Measurements from ENCODE around the gene HOTAIR. TPM values are rescaled to one million over a fixed set of nuclear protein-coding genes. Genes with fewer than 3 reads are reported as not detected.

HOTAIR gene
- total RNA-seq, 1 experiment from 2014 or later: not detected

DNA sequence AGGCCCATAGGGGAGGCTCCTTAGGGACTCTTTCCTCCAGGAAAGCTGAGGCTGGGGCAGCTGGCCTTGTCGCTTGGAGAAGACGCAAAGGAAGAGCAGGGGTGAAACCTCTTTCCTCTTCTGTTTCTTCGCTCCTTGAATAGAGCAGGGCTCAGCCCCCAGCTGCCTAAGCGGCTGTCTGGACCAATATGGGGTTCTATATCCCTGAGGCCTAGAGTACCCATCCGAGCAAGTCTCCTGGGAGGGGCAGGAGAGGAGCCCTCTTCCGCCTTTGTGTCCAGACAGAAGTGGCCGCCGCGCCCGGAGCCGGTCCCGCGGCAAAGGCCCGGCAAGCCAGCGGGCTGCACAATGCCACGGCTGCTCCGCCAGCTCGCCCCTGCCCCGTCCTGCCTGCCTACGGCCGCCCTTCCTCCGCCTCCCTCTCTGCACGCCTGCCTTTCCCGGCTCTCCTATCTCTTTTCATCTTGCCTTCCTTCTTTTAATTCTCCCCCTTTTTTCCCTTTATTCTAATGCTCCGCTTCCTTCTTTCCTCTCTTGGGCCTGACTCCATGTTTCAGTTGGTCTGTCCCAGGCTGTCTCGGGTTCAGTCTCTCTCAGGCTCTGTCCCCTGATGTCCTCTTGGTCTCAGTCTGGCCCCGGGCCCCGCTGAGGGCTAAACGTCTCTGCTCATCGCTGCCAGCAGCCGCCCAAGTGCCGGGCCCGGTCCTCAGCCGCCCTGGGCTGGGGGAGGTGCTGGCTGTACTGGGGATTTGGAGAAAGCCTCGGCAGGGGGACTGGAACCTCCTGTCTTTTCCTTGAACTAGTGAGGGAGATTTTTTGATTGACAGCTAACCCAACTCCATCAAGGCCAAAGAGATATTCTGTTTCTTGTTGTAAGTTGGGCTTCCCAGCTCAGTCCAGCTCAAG is 22.7 kb upstream of the HOTAIR start:
- no peaks in the 10 kb centered on the region for H4K20me1 ChIP-seq (ENCODE audit: control insufficient read depth, insufficient read depth, insufficient read length)
- no peak overlapping the region for H3T11ph ChIP-seq (ENCODE audit: low read length)
- no peak overlapping the region for H4K5ac ChIP-seq (ENCODE audit: insufficient read length, low read depth, low read length)
- H2BK15ac ChIP-seq (ENCODE audit: low read depth, low read length): no peak overlapping the region
- H4K8ac ChIP-seq (replicated peaks; ENCODE audit: insufficient read length, low read depth, low read length): no peak overlapping the region
- no peaks in the 10 kb centered on the region for H3K9me3 ChIP-seq (ENCODE audit: control insufficient read depth, low read depth, low read length)
- TF ChIP-seq, protein P1, sequence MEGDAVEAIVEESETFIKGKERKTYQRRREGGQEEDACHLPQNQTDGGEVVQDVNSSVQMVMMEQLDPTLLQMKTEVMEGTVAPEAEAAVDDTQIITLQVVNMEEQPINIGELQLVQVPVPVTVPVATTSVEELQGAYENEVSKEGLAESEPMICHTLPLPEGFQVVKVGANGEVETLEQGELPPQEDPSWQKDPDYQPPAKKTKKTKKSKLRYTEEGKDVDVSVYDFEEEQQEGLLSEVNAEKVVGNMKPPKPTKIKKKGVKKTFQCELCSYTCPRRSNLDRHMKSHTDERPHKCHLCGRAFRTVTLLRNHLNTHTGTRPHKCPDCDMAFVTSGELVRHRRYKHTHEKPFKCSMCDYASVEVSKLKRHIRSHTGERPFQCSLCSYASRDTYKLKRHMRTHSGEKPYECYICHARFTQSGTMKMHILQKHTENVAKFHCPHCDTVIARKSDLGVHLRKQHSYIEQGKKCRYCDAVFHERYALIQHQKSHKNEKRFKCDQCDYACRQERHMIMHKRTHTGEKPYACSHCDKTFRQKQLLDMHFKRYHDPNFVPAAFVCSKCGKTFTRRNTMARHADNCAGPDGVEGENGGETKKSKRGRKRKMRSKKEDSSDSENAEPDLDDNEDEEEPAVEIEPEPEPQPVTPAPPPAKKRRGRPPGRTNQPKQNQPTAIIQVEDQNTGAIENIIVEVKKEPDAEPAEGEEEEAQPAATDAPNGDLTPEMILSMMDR (conservative IDR thresholded peaks at IDR 0.05): no peak
- DNase-seq: no peak
- H2BK12ac ChIP-seq (ENCODE audit: insufficient read length, low read depth, low read length): no peak overlapping the region
- no peaks in the 10 kb centered on the region for H3K23me2 ChIP-seq (ENCODE audit: insufficient read length, low read depth, low read length, poor library complexity, severe bottlenecking)
- Mint-ChIP-seq H3K9me3 (peaks cover under 1 to 3% of the 10 kb centered on the region in 2 experiments; a peak in 3 of 5 replicates), H3K4me3 (no peak overlapping the region), H3K4me1 (peaks cover 7 to 31% of the 10 kb centered on the region in 2 experiments), H3K27me3 (ENCODE audit: low read depth) (peaks cover 100% of the 10 kb centered on the region), H3K27ac (no peak overlapping the region), H3K36me3 (ENCODE audit: insufficient read depth in 1 of 3, low read depth in 3 of 3) (no peaks in the 10 kb centered on the region)
- H3K27ac ChIP-seq (ENCODE audit: insufficient read length, low read depth, low read length): no peak overlapping the region
- no peak overlapping the region for H4K91ac ChIP-seq (ENCODE audit: insufficient read length, low read depth, low read length)
- H2BK20ac ChIP-seq (ENCODE audit: low read depth, low read length, poor library complexity, severe bottlenecking): no peak overlapping the region
- no peak overlapping the region for H2BK120ac ChIP-seq (ENCODE audit: low read depth, low read length, poor library complexity, severe bottlenecking)
- no peak overlapping the region for H3K14ac ChIP-seq (ENCODE audit: insufficient read depth, low read length)
- no CpG with 5 or more reads among the region's 35 CpGs for WGBS (ENCODE audit: extremely low coverage, insufficient read length, low lambda C conversion rate)
- no peak overlapping the region for H3K56ac ChIP-seq (ENCODE audit: insufficient read length, low read depth, low read length)
- no peaks in the 10 kb centered on the region for H3K79me2 ChIP-seq (ENCODE audit: insufficient read depth, low read length)
- no peaks in the 10 kb centered on the region for H3K4me1 ChIP-seq (ENCODE audit: insufficient read depth, low read length)
- H2AK5ac ChIP-seq (ENCODE audit: insufficient read length, low read length): no peak overlapping the region
- no peak overlapping the region for H3K4me2 ChIP-seq (ENCODE audit: insufficient read depth, insufficient read length, low read length)
- peaks cover 99% of the 10 kb centered on the region for H3K27me3 ChIP-seq (ENCODE audit: insufficient read depth, low read length)
- no peak overlapping the region for H2AFZ ChIP-seq (ENCODE audit: low read length)
- H3K4ac ChIP-seq (ENCODE audit: low read depth, low read length): no peak overlapping the region
- H3K79me1 ChIP-seq (ENCODE audit: insufficient read depth, low read depth, low read length, poor library complexity, severe bottlenecking): no peaks in the 10 kb centered on the region
- H2BK5ac ChIP-seq (ENCODE audit: insufficient read length, low read length): no peak overlapping the region
- no peak overlapping the region for H3K9ac ChIP-seq (ENCODE audit: extremely low read depth, insufficient read length, low read length)
- no peak overlapping the region for H3K18ac ChIP-seq (ENCODE audit: insufficient read length, low read depth, low read length)
- H3K23ac ChIP-seq (ENCODE audit: insufficient read length, low read depth, low read length): no peak overlapping the region
